AG09309 (cell line): ENCODE results near the gene NBR1.
"Not testable (repeated sequence)": the region's sequence is repeated elsewhere in the genome, so short reads cannot be mapped to it uniquely, and the experiment has no call there.

Experiments
- DNase-seq: peaks from one replicate; pipeline ENCODE4 v3.0.0-alpha.2; 2010; ENCODE audit warnings: low read depth
- H3K4me3 ChIP-seq: 2 replicates; pipeline ENCODE4 v1.5.1; 2011; ENCODE audit warnings: mild to moderate bottlenecking, low read depth, low read length, moderate library complexity; ENCODE audit not compliant: control insufficient read depth

Gene NBR1

DNA sequence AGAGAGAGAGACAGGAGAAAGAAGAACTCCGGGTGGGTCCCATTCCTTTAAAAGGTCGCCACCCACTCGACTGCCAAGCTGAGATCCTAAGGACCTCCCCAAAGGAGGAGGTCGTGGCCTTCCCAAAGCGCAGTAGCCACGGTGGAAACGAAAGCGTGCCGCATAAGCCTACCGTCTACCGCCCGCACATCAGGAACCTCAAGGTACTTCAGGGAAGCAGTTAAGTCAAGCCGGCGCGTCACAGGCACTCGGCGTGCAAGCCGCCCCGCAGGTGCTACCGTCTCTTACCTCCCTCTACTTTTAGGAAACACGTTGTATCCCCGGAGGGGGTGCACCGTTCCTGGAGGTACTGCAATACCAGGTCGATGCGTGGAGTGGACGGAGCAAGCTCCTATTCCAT is 68.6 kb downstream of the NBR1 start:
- DNase-seq: not testable (repeated sequence)

GRCh38 chr17:43240596-43241352 is 69.8 kb downstream of the NBR1 start:
- DNase-seq, H3K4me3 ChIP-seq: not testable (repeated sequence)

More for the DNA sequence above, 68.6 kb downstream of the NBR1 start:
- H3K4me3 ChIP-seq: not testable (repeated sequence)

GRCh38 chr17:43246456-43246855 is 75.4 kb downstream of the NBR1 start:
- DNase-seq, H3K4me3 ChIP-seq: not testable (repeated sequence)
